ENCODE data around the gene NDE1. TPM values are rescaled to one million over a fixed set of nuclear protein-coding genes. Genes with fewer than 3 reads are reported as not detected.
A peak's percentile ranks its signal among the peaks of the same experiment; 100 is the strongest.

Gene NDE1
- total and polyA plus RNA-seq, 9 of the 15 experiments (the other 6 are each of a cell fraction or from before 2014, with no cell fraction given) = 3.1 to 59.9 (median 30.0) TPM

GRCh38 chr16:15765116-15765515 lies 115.1 kb downstream of the NDE1 start:
- intact Hi-C loops (cut with micrococcal nuclease) (loop anchor here (5.0 kb wide), 1 partner anchor 427 kb away; no protein-coding TSS in a partner anchor), in situ Hi-C loops (cut with MboI) (no loop called here)
- ChIA-PET POLR2A (no interaction called here), CTCF (ENCODE audit: low intra/inter-chr PET ratio) (interaction anchor here (1.0 to 2.2 kb wide), 2 partner anchors 363 to 430 kb away, joined by 3 to 17 read pairs; no protein-coding TSS in a partner anchor)
- Histone ChIP-seq H4K20me1 (replicated peaks; ENCODE audit: control insufficient read depth, insufficient read depth, low read length) (no peaks in the 10 kb centered on the region), H3K27ac (ENCODE audit: extremely low read depth, low read depth, low read length) (no peak overlapping the region), H3K27me3 (ENCODE audit: control insufficient read depth in 2 of 2, insufficient read depth in 2 of 2, low read length in 2 of 2) (peaks cover 12 to 13% of the 10 kb centered on the region in 2 experiments; a peak in 4 of 5 replicates), H3K4me1 (replicated peaks in 1 of 2; ENCODE audit: control insufficient read depth in 2 of 2, insufficient read depth in 2 of 2, low read length in 2 of 2) (no peaks in the 10 kb centered on the region), H3K9me3 (replicated peaks; ENCODE audit: control insufficient read depth, insufficient read depth, low read depth, low read length) (no peaks in the 10 kb centered on the region), H3K79me2 (ENCODE audit: control insufficient read depth, insufficient read depth, low read length) (no peaks in the 10 kb centered on the region), H3K36me3 (ENCODE audit: control insufficient read depth, insufficient read depth, low read length) (no peaks in the 10 kb centered on the region), H3K9me1 (ENCODE audit: control insufficient read depth, insufficient read depth, low read length) (no peaks in the 10 kb centered on the region), H3K4me3 (no peak overlapping the region), H3K4me2 (ENCODE audit: insufficient read depth, low read length) (no peak overlapping the region), H2AFZ (ENCODE audit: low read depth, low read length) (no peak overlapping the region), H3K9ac (ENCODE audit: insufficient read depth in 1 of 2, low read depth in 2 of 2, low read length in 2 of 2) (no peak overlapping the region)
- ATAC-seq (no peak), FAIRE-seq (no peak), DNase-seq (ENCODE audit: extremely low read depth in 1 of 4, low spot score in 3 of 4) (no peak)
- TF ChIP-seq PHF21A (IDR thresholded peaks at IDR 0.05; ENCODE audit: borderline replicate concordance, low read depth) (no peak), ELF4 (CRISPR knock-in tag; IDR thresholded peaks at IDR 0.05) (0 out of 2 replicates have a peak, but pooled peaks have one; percentile 35)
- no TSS peak for BruUV-seq (replicated peaks)
- WGBS (ENCODE audit: insufficient coverage, low coverage, missing lambda C conversion rate) = 1% methylated on average over 4 of the region's 4 CpGs

GRCh38 chr16:15765880-15766279 lies 115.8 kb downstream of the NDE1 start:
- Histone ChIP-seq H3K9me1 (ENCODE audit: control insufficient read depth, insufficient read depth, low read length) (no peaks in the 10 kb centered on the region), H3K79me2 (ENCODE audit: control insufficient read depth, insufficient read depth, low read length) (no peaks in the 10 kb centered on the region), H3K36me3 (ENCODE audit: control insufficient read depth, insufficient read depth, low read length) (no peaks in the 10 kb centered on the region), H3K27me3 (ENCODE audit: control insufficient read depth in 2 of 2, insufficient read depth in 2 of 2, low read length in 2 of 2) (peaks cover 10 to 13% of the 10 kb centered on the region in 2 experiments; a peak in 4 of 5 replicates), H4K20me1 (replicated peaks; ENCODE audit: control insufficient read depth, insufficient read depth, low read length) (no peaks in the 10 kb centered on the region), H3K4me2 (ENCODE audit: insufficient read depth, low read length) (no peak overlapping the region), H3K9me3 (replicated peaks; ENCODE audit: control insufficient read depth, insufficient read depth, low read depth, low read length) (no peaks in the 10 kb centered on the region), H2AFZ (ENCODE audit: low read depth, low read length) (no peak overlapping the region), H3K4me3 (no peak overlapping the region), H3K9ac (ENCODE audit: insufficient read depth in 1 of 2, low read depth in 2 of 2, low read length in 2 of 2) (no peak overlapping the region), H3K4me1 (replicated peaks in 1 of 2; ENCODE audit: control insufficient read depth in 2 of 2, insufficient read depth in 2 of 2, low read length in 2 of 2) (no peaks in the 10 kb centered on the region; a peak in 1 of 5 replicates), H3K27ac (ENCODE audit: extremely low read depth, low read depth, low read length) (no peak overlapping the region)
- ChIA-PET POLR2A (no interaction called here), CTCF (ENCODE audit: low intra/inter-chr PET ratio) (interaction anchor here (1.0 to 2.2 kb wide), 2 partner anchors 362 to 429 kb away, joined by 3 to 17 read pairs; no protein-coding TSS in a partner anchor)
- ATAC-seq = peak; percentile 97
- intact Hi-C loops (cut with micrococcal nuclease) (loop anchor here (1.0 to 5.0 kb wide), 2 partner anchors 361 to 426 kb away; no protein-coding TSS in a partner anchor), in situ Hi-C loops (cut with MboI) (no loop called here)
- FAIRE-seq = peak; percentile 89
- 6% methylated on average over 3 of the region's 3 CpGs for WGBS (ENCODE audit: insufficient coverage, low coverage, missing lambda C conversion rate)
- DNase-seq (ENCODE audit: extremely low read depth in 1 of 4, low spot score in 3 of 4) = peak; percentile 45 to 72 (median 58)
- no TSS peak for BruUV-seq (replicated peaks)
- peak; percentile 35 for TF ChIP-seq MEIS2 (IDR thresholded peaks at IDR 0.05; ENCODE audit: partially characterized antibody)
- no peak for TF ChIP-seq HDAC1 (IDR thresholded peaks at IDR 0.05)
- TF ChIP-seq BRCA1 (IDR thresholded peaks at IDR 0.05) = no peak
- no peak for TF ChIP-seq BRCA1 (CRISPR knock-in tag; IDR thresholded peaks at IDR 0.05)
- TF ChIP-seq CXXC5 (CRISPR knock-in tag; IDR thresholded peaks at IDR 0.05) = no peak
- TF ChIP-seq PKNOX1 (IDR thresholded peaks at IDR 0.05) = peak; percentile 67
- TF ChIP-seq MLLT1 (IDR thresholded peaks at IDR 0.05) = 0 out of 4 replicates have a peak, but pooled peaks of 1 of the 2 experiments have one; percentile 34
- TF ChIP-seq ETV1 (tag; conservative IDR thresholded peaks at IDR 0.05; ENCODE audit: low read depth) = no peak
- no peak for TF ChIP-seq GTF2F1 (IDR thresholded peaks at IDR 0.05; ENCODE audit: low read depth, low read length)
- peak; percentile 67; the same call in 1 of the 2 replicates for TF ChIP-seq STAG1 (CRISPR knock-in tag; IDR thresholded peaks at IDR 0.05; ENCODE audit: borderline replicate concordance)
- TF ChIP-seq PHB (CRISPR knock-in tag; IDR thresholded peaks at IDR 0.05) = no peak
